ENCODE measurements around the gene UBALD1.

Gene UBALD1

GRCh38 chr16:4628283-4628682, 13.6 kb upstream of the UBALD1 start:
- H3K27ac ChIP-seq (ENCODE audit: low read depth, low read length, poor library complexity, severe bottlenecking), result no peak overlapping the region
- H3K9me2 ChIP-seq (ENCODE audit: low read depth, low read length), result no peaks in the 10 kb centered on the region
- H3K4me1 ChIP-seq (ENCODE audit: insufficient read depth, low read length, severe bottlenecking), result peaks cover 22% of the 10 kb centered on the region
- H3K9me3 ChIP-seq (ENCODE audit: low read length), result no peaks in the 10 kb centered on the region
- peaks cover 18% of the 10 kb centered on the region for H3K36me3 ChIP-seq (ENCODE audit: insufficient read depth, low read length)
- H3F3A ChIP-seq (ENCODE audit: insufficient read depth, low read length), result no peaks in the 10 kb centered on the region
- peaks cover 54% of the 10 kb centered on the region for H3K79me2 ChIP-seq (ENCODE audit: insufficient read depth, low read length)
- no peaks in the 10 kb centered on the region for H4K20me1 ChIP-seq (ENCODE audit: insufficient read depth, low read length)
- H3K4me2 ChIP-seq (ENCODE audit: low read length), result no peak overlapping the region
- no peaks in the 10 kb centered on the region for H3K27me3 ChIP-seq (ENCODE audit: insufficient read depth, low read length)
- H3K4me3 ChIP-seq (ENCODE audit: low read depth, low read length, poor library complexity, severe bottlenecking), result no peak overlapping the region
- TF ChIP-seq CTCF (IDR thresholded peaks at IDR 0.05; ENCODE audit: low read length) (no peak), EZH2 (IDR thresholded peaks at IDR 0.05; ENCODE audit: borderline replicate concordance, low read length) (no peak)
- no peak overlapping the region for H2AFZ ChIP-seq (ENCODE audit: low read length)
- H3K9ac ChIP-seq (ENCODE audit: low read length), result no peak overlapping the region

GRCh38 chr16:4626396-4626795, 11.7 kb upstream of the UBALD1 start:
- H3K27me3 ChIP-seq (ENCODE audit: insufficient read depth, low read length), result no peaks in the 10 kb centered on the region
- no peak for TF ChIP-seq CTCF (IDR thresholded peaks at IDR 0.05; ENCODE audit: low read length)
- TF ChIP-seq EZH2 (IDR thresholded peaks at IDR 0.05; ENCODE audit: borderline replicate concordance, low read length), result no peak
- H3K9me3 ChIP-seq (ENCODE audit: low read length), result no peaks in the 10 kb centered on the region
- no peaks in the 10 kb centered on the region for H3F3A ChIP-seq (ENCODE audit: insufficient read depth, low read length)
- H3K36me3 ChIP-seq (ENCODE audit: insufficient read depth, low read length), result peaks cover 17% of the 10 kb centered on the region
- H3K4me3 ChIP-seq (ENCODE audit: low read depth, low read length, poor library complexity, severe bottlenecking), result peak overlapping the region; percentile 92
- peak overlapping the region; percentile 69 for H3K27ac ChIP-seq (ENCODE audit: low read depth, low read length, poor library complexity, severe bottlenecking)
- no peak overlapping the region for H2AFZ ChIP-seq (ENCODE audit: low read length)
- H3K9ac ChIP-seq (ENCODE audit: low read length), result peak overlapping the region; percentile 87; the same call in 1 of the 2 replicates
- peaks cover 22% of the 10 kb centered on the region for H3K4me1 ChIP-seq (ENCODE audit: insufficient read depth, low read length, severe bottlenecking)
- H3K4me2 ChIP-seq (ENCODE audit: low read length), result peak overlapping the region; percentile 99
- H4K20me1 ChIP-seq (ENCODE audit: insufficient read depth, low read length), result no peaks in the 10 kb centered on the region
- no peaks in the 10 kb centered on the region for H3K9me2 ChIP-seq (ENCODE audit: low read depth, low read length)
- H3K79me2 ChIP-seq (ENCODE audit: insufficient read depth, low read length), result peaks cover 45% of the 10 kb centered on the region

DNA sequence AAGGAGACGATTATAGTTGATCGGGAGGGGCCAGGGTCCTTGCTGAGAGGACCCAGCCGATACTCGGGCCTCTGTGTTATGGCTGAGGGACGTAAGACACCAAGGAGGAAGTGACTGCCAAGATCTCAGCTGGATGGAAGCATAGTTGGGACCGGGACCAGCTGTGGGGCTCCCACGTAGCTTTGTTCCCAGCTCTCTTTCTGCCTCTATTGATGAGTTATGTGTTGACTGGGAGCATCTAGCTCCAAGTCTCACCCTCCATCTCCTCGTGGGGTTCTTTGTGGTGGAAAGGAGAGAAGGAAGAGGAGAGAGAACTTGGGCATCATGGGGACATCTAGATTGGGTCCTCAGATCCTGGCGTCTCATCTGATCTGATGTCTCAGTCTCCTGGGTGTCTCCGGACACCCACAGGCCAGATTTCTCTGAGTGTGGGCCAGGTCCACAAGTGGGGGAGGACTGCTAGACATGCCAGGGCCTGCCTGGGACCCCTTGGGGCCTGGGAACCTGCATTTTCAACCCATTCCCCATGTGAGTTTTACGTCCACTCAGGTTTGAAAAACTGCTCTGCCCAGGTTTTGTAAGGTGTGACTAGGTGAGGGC, 11.0 kb upstream of the UBALD1 start:
- Histone ChIP-seq H3K4me2 (ENCODE audit: low read length) (peak overlapping the region; percentile 99), H3K79me2 (ENCODE audit: insufficient read depth, low read length) (peaks cover 37% of the 10 kb centered on the region), H3K9me3 (ENCODE audit: low read length) (no peaks in the 10 kb centered on the region), H3K36me3 (ENCODE audit: insufficient read depth, low read length) (peaks cover 12% of the 10 kb centered on the region), H3K4me3 (ENCODE audit: low read depth, low read length, poor library complexity, severe bottlenecking) (peak overlapping the region; percentile 92), H3K9me2 (ENCODE audit: low read depth, low read length) (no peaks in the 10 kb centered on the region), H2AFZ (ENCODE audit: low read length) (no peak overlapping the region), H3F3A (ENCODE audit: insufficient read depth, low read length) (no peaks in the 10 kb centered on the region), H3K9ac (ENCODE audit: low read length) (peak overlapping the region; percentile 87), H3K27ac (ENCODE audit: low read depth, low read length, poor library complexity, severe bottlenecking) (peak overlapping the region; percentile 69), H3K4me1 (ENCODE audit: insufficient read depth, low read length, severe bottlenecking) (peaks cover 22% of the 10 kb centered on the region), H4K20me1 (ENCODE audit: insufficient read depth, low read length) (no peaks in the 10 kb centered on the region), H3K27me3 (ENCODE audit: insufficient read depth, low read length) (no peaks in the 10 kb centered on the region)
- TF ChIP-seq CTCF (IDR thresholded peaks at IDR 0.05; ENCODE audit: low read length), result no peak
- no peak for TF ChIP-seq EZH2 (IDR thresholded peaks at IDR 0.05; ENCODE audit: borderline replicate concordance, low read length)
